Prostate gland (tissue), 2 donors: ENCODE data around the gene GLRX5. TPM values are rescaled to one million over a fixed set of nuclear protein-coding genes. Genes with fewer than 3 reads are reported as not detected.

Experiments
- DNase-seq: peaks from one replicate; pipeline ENCODE4 v3.0.0-alpha.2; 2019; ENCODE audit warnings: low spot score
- H3K27ac ChIP-seq, 2 donors: fragments of 200-600 bp; sonication (generic); 2 replicates each; pipeline ENCODE4 v1.5.1; 2017 to 2019
- H3K27me3 ChIP-seq: fragments of 200-600 bp; sonication (generic); replicated peaks from 2 replicates; pipeline ENCODE4 v1.5.1; 2019; ENCODE audit not compliant: insufficient read depth
- H3K36me3 ChIP-seq, 2 donors: fragments of 200-600 bp; sonication (generic); 1 replicate in 1 of 2; 2 replicates in 1 of 2; pipeline versions ENCODE4 v1.5.1 to v1.8.1; 2017 to 2019
- H3K4me1 ChIP-seq: fragments of 200-600 bp; sonication (generic); replicated peaks from 2 replicates; pipeline ENCODE4 v1.5.1; 2019
- H3K4me3 ChIP-seq, 2 donors: fragments of 200-600 bp; sonication (generic); 2 replicates each; pipeline ENCODE4 v1.5.1; 2017 to 2019
- H3K9me3 ChIP-seq: fragments of 200-600 bp; sonication (generic); 2 replicates; pipeline ENCODE4 v1.5.1; 2017
- CTCF ChIP-seq, 4 experiments: fragments of 200-600 bp in 2 of 4; fragments of 450-650 bp in 2 of 4; sonication (generic) in 2 of 4; IDR thresholded peaks; 1 replicate in 3 of 4; 2 replicates in 1 of 4; pipeline ENCODE4 v1.5.1; 2016 to 2019; ENCODE audit warnings: antibody characterized with exemption in 4 of 4, mild to moderate bottlenecking in 2 of 4, moderate library complexity in 2 of 4
- POLR2A ChIP-seq: fragments of 450-650 bp; IDR thresholded peaks from one replicate; pipeline ENCODE4 v1.6.1; 2016; ENCODE audit warnings: antibody characterized with exemption, mild to moderate bottlenecking
- POLR2AphosphoS5 ChIP-seq: sonication (generic); formaldehyde crosslinking; IDR thresholded peaks from one replicate; pipeline ENCODE4 v1.6.1; 2017; ENCODE audit warnings: antibody characterized with exemption
- WGBS: methylation state at CpG from one replicate; pipeline ENCODE4 v1.1.5; 2018; 5-methylcytosine and 5-hydroxymethylcytosine counted together
- intact Hi-C: fragments of 100-400 bp; cut with DNase I; formaldehyde crosslinking; loops from one replicate; pipeline ENCODE4 v1.14.2; 2022
- total RNA-seq, 2 donors: library from RNA; depleted of rRNA; stranded (reverse); fragments of >200 nt; gene quantifications; one replicate each; pipeline ENCODE4 v1.1.0, GENCODE V29; 2016

Gene GLRX5
- total RNA-seq, 2 donors from 2014 or later, result 56.2 to 93.0 TPM

GRCh38 chr14:95491936-95492608 lies 42.8 kb upstream of the GLRX5 start:
- Histone ChIP-seq H3K9me3 (no peaks in the 10 kb centered on the region), H3K27me3 (no peaks in the 10 kb centered on the region), H3K4me1 (peaks cover 6% of the 10 kb centered on the region), H3K4me3 (no peak overlapping the region), H3K36me3 (no peaks in the 10 kb centered on the region), H3K27ac (no peak overlapping the region)
- no peak for DNase-seq
- WGBS, result 71% methylated on average over 2 of the region's 2 CpGs
- intact Hi-C loops, result no loop called here
- TF ChIP-seq CTCF (IDR thresholded peaks at IDR 0.05) (no peak), POLR2A (no peak), POLR2AphosphoS5 (no peak)

GRCh38 chr14:95493503-95493902 lies 41.3 kb upstream of the GLRX5 start:
- Histone ChIP-seq H3K9me3 (no peaks in the 10 kb centered on the region), H3K4me3 (no peak overlapping the region), H3K27ac (no peak overlapping the region), H3K36me3 (no peaks in the 10 kb centered on the region), H3K27me3 (no peaks in the 10 kb centered on the region), H3K4me1 (peaks cover 6% of the 10 kb centered on the region)
- DNase-seq, result no peak
- intact Hi-C loops, result no loop called here
- WGBS, result 87% methylated on average over 5 of the region's 5 CpGs
- TF ChIP-seq POLR2A (no peak), CTCF (IDR thresholded peaks at IDR 0.05) (no peak), POLR2AphosphoS5 (no peak)

GRCh38 chr14:95493976-95494375 lies 40.9 kb upstream of the GLRX5 start:
- Histone ChIP-seq H3K9me3 (no peaks in the 10 kb centered on the region), H3K36me3 (no peaks in the 10 kb centered on the region), H3K27me3 (no peaks in the 10 kb centered on the region), H3K27ac (no peak overlapping the region), H3K4me3 (no peak overlapping the region), H3K4me1 (peaks cover 6% of the 10 kb centered on the region)
- no peak for DNase-seq
- TF ChIP-seq POLR2AphosphoS5 (no peak), CTCF (IDR thresholded peaks at IDR 0.05) (no peak), POLR2A (no peak)
- WGBS, result 84% methylated on average over 4 of the region's 4 CpGs
- intact Hi-C loops, result no loop called here

- no peaks in the 10 kb centered on the region for H3K27me3 ChIP-seq
Observed at GRCh38 chr14:95494456-95494855, 40.4 kb upstream of the GLRX5 start.

More at GRCh38 chr14:95494456-95494855, 40.4 kb upstream of the GLRX5 start:
- no peak for DNase-seq
- no peak overlapping the region for H3K4me3 ChIP-seq
- TF ChIP-seq CTCF (IDR thresholded peaks at IDR 0.05) (no peak), POLR2A (no peak), POLR2AphosphoS5 (no peak)
- H3K4me1 ChIP-seq, result peaks cover 6% of the 10 kb centered on the region
- no peak overlapping the region for H3K27ac ChIP-seq
- WGBS, result 97% methylated on average over 4 of the region's 4 CpGs
- intact Hi-C loops, result no loop called here
- H3K36me3 ChIP-seq, result no peaks in the 10 kb centered on the region
- H3K9me3 ChIP-seq, result no peaks in the 10 kb centered on the region
